ENCODE measurements around the gene SUN5. TPM values are rescaled to one million over a fixed set of nuclear protein-coding genes. Genes with fewer than 3 reads are reported as not detected.
"Not testable (repeated sequence)": the region's sequence is repeated elsewhere in the genome, so short reads cannot be mapped to it uniquely, and the experiment has no call there.

Gene SUN5
- total RNA-seq, 2 donors from 2014 or later: not detected

DNA sequence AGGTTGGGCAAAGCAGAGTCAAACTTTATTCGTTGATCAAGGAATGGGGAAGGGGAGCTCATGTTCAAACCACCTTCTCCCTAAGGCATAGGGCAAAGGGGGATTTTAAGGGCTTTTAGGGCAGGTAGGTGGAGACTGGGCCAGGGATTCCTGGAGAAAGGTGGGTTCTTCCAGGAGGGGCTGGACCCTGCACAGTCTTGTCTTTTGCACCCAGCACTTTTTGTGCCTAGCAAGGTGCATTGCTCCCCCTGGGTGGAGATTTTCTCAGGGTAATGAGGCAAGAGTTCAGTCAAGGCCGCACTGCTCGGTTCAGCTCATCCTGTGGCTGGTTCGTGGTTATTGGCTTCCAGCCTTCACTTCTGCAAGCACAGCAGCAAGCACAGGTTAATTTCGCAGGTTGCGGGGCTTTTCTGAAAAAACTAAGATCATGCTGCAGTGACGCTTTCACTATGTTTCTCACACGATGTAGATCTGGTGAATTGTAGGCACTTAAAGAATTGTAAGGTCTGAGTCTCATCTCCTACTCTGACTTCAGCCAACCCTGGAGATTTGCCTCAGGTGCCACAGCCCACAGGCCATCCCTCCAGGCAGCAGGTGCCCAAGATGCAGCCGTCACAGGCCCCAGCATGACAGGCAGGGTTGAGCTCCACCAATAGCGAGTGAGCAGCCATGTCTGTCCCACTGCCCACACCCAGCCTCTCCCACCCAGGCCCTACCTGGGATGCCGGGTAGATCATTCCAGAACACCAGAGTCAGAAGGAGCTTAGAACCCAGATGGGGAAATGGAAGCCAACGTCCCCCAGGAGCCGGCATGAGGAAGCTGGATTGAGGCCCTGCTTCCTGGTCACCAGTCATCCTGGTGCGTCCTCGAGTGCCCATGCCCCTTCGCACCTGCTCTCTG is 37.1 kb downstream of the SUN5 start:
- H3K4me1 Mint-ChIP-seq (ENCODE audit: low read depth in 2 of 2): peaks cover 20 to 26% of the 10 kb centered on the region in 2 donors
- H3K9me3 Mint-ChIP-seq: no peaks in the 10 kb centered on the region
- no peaks in the 10 kb centered on the region for H3K36me3 Mint-ChIP-seq
- H3K27ac Mint-ChIP-seq: peak overlapping the region in 1 of 2 donors; percentile 45
- H3K27me3 Mint-ChIP-seq: no peaks in the 10 kb centered on the region
- ATAC-seq: peak; percentile 38 to 45
- peak overlapping the region; percentile 13 for H3K4me3 Mint-ChIP-seq
- DNase-seq (ENCODE audit: low spot score): peak; percentile 61

DNA sequence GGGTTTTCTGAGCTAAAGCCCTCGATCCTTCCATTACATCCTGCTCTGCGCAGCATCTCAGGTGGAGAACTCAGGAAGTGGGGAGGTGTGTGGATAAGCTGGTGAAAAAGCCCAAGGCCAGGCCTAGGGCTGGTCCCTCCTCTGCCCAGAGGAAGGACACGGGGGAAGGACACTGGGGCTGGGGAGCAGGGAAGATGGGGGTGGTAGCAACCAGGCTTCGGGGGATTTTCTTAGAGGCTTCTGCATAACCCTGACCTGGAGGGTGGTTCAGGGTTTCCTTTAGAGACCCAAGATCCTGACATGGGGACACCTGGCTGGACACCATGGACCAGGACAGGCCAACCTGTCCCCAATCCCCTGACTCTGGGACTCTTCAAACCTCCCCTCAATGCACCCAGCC is 37.9 kb downstream of the SUN5 start:
- no peak for ATAC-seq
- H3K9me3 Mint-ChIP-seq: no peaks in the 10 kb centered on the region
- H3K36me3 Mint-ChIP-seq: no peaks in the 10 kb centered on the region
- H3K4me3 Mint-ChIP-seq: peak overlapping the region; percentile 13
- H3K4me1 Mint-ChIP-seq (ENCODE audit: low read depth in 2 of 2): peaks cover 20 to 26% of the 10 kb centered on the region in 2 donors
- H3K27ac Mint-ChIP-seq: peak overlapping the region in 1 of 2 donors; percentile 45
- DNase-seq (ENCODE audit: low spot score): peak; percentile 48
- H3K27me3 Mint-ChIP-seq: no peaks in the 10 kb centered on the region

DNA sequence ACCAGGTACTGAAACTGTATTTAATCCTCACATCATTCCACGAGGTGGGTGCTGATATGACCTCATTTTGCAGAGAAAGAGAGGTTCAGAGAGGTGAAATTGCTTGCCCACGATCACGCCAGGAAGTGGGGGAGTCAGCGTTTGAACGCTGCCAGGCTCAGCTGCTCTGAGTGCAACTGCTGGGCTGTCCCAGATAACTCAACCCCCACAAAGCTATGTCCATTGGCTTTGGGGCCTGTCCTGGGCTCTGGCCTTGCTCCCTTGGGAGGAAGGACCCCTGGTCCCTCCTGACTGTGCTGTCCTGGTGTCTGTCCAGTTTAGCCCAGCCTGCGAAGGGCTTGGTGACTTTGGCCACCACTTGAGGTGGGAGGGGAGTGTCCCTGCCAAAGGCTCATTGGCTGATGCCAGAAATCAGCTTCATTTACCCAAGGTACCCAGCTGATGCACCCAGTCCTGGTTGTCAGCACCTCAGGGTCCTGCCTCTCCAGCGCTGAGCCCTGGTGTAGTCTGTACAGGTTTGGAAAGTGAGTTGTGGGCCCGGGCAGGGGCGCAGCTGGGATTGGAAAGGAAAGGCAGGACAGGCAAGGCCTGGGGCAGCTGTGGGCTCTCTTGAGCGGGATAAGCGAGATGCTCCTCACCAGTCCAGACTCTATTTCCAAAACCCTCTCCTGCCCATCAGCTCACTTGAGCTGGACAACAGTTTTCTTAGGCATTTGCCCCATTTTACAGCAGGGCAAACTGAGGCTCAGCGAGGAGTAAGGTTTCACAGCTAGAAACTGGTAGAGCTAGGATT is 38.5 kb downstream of the SUN5 start:
- peaks cover 20 to 26% of the 10 kb centered on the region in 2 donors for H3K4me1 Mint-ChIP-seq (ENCODE audit: low read depth in 2 of 2)
- no peak overlapping the region for H3K4me3 Mint-ChIP-seq
- H3K36me3 Mint-ChIP-seq: no peaks in the 10 kb centered on the region
- H3K9me3 Mint-ChIP-seq: no peaks in the 10 kb centered on the region
- peak overlapping the region in 1 of 2 donors; percentile 45 for H3K27ac Mint-ChIP-seq
- H3K27me3 Mint-ChIP-seq: no peaks in the 10 kb centered on the region
- ATAC-seq: no peak
- DNase-seq (ENCODE audit: low spot score): peak; percentile 52

DNA sequence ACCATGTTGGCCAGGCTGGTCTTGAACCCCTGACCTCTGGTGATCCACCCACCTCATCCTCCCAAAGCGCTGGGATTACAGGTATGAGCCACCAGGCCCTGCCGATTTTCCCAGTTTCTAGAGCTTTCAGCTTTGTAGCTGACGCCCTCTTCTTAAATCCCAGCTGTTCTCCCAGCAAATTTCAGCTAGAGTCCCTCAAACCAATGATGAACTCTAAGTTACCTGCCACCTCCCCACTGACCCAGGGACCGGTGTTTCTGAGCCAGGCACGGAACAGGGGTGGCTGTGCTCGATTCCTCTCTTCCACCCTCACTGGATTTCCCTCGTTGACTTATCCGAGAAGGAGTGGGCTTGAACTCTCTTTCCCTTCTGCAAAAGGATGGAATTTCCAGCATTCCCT is 39.1 kb downstream of the SUN5 start:
- no peak overlapping the region for H3K27ac Mint-ChIP-seq
- no peaks in the 10 kb centered on the region for H3K27me3 Mint-ChIP-seq

DNA sequence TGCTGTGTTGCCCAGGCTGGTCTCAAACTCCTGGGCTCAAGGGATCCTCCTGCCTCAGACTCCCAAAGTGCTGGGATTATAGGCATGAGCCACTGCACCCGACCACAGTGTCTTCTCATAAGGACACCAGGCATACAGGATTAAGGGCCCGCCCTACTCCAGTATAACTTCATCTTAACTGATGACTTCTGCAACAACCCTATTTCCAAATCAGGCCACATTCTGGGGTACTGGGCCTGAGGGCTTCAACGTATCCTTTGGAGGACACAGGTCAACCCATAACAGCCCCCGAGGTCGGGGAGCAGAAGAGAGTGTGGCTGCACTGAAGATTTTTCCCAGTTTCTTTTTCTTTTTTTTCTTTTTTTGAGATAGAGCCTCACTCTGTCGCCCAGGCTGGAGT is 39.7 kb downstream of the SUN5 start:
- DNase-seq (ENCODE audit: low spot score) (no peak), ATAC-seq (no peak)
- Mint-ChIP-seq H3K36me3 (no peaks in the 10 kb centered on the region), H3K4me3 (no peak overlapping the region), H3K27ac (no peak overlapping the region), H3K27me3 (no peaks in the 10 kb centered on the region), H3K4me1 (ENCODE audit: low read depth in 2 of 2) (peaks cover 20 to 23% of the 10 kb centered on the region in 2 donors), H3K9me3 (no peaks in the 10 kb centered on the region)

More for the DNA sequence above, 39.1 kb downstream of the SUN5 start:
- ATAC-seq (no peak), DNase-seq (ENCODE audit: low spot score) (no peak)
- Mint-ChIP-seq H3K4me3 (no peak overlapping the region), H3K4me1 (ENCODE audit: low read depth in 2 of 2) (peaks cover 20 to 26% of the 10 kb centered on the region in 2 donors), H3K9me3 (no peaks in the 10 kb centered on the region), H3K36me3 (no peaks in the 10 kb centered on the region)

DNA sequence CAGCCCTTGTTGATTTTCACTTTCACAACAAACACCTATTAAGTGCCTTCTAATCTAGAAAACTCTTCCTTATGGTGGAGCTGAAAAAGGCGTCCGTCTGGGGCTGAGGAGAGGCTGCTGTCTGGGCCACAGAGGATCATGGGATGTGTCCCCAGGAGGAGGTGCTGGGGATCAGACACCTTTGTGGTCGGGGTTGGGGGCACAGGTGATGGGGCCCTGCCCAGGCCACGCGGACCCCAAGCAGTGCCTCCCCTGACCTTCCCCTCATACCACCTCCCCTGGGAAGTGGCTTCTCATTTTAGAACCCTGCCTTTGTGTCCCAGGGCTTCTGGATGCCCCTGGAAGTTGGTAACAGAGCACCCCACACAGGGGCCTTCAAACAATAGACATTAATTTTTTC is 41.1 kb downstream of the SUN5 start:
- Mint-ChIP-seq H3K4me3 (no peak overlapping the region), H3K4me1 (ENCODE audit: low read depth in 2 of 2) (peaks cover 20% of the 10 kb centered on the region in 2 donors), H3K27ac (no peak overlapping the region), H3K27me3 (no peaks in the 10 kb centered on the region), H3K36me3 (no peaks in the 10 kb centered on the region), H3K9me3 (no peaks in the 10 kb centered on the region)
- DNase-seq (ENCODE audit: low spot score) (no peak), ATAC-seq (no peak)

DNA sequence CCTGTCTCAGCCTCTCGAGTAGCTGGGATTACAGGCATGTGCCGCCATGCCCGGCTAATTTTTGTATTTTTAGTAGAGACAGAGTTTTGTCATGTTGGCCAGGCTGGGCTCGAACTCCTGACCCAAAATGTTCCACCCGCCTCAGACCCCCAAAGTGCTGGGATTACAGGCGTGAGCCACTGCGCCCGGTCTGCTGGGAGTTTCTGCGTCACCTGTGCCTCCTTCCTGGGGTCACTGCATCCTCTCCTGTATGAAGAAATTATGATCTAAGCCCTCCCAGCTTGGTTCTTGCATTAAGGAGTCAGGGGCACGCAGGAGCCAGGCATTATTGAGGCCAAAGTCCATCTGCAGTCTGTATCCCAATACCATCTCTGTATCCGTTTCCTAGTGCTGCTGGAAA is 41.6 kb downstream of the SUN5 start:
- DNase-seq (ENCODE audit: low spot score): peak; percentile 35
- H3K27me3 Mint-ChIP-seq, H3K4me3 Mint-ChIP-seq, H3K27ac Mint-ChIP-seq, ATAC-seq, H3K36me3 Mint-ChIP-seq, H3K9me3 Mint-ChIP-seq: not testable (repeated sequence)
- peaks cover 16% of the 10 kb centered on the region in 2 donors for H3K4me1 Mint-ChIP-seq (ENCODE audit: low read depth in 2 of 2)

DNA sequence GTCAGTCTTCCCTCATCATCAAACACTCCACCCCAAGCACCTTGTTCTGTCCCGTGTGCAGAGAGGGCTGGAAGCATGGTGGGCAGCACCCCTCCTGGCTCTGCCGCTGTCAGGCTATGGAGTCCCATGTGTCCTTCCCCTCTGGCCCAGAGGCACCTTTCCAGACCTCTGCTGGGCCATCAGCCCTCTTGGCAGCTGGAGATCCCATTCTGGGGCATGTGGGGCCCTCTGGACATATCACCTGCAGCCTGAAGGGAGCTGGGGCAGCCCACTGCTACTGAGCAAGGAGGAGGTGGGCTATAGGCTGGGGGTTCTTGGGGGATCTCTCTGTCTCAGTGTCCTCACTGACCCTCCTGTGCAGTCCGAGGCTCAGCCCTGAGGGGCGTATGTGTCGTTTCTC is 42.2 kb downstream of the SUN5 start:
- H3K27me3 Mint-ChIP-seq: no peaks in the 10 kb centered on the region
- H3K4me1 Mint-ChIP-seq (ENCODE audit: low read depth in 2 of 2): peaks cover 11 to 12% of the 10 kb centered on the region in 2 donors

DNA sequence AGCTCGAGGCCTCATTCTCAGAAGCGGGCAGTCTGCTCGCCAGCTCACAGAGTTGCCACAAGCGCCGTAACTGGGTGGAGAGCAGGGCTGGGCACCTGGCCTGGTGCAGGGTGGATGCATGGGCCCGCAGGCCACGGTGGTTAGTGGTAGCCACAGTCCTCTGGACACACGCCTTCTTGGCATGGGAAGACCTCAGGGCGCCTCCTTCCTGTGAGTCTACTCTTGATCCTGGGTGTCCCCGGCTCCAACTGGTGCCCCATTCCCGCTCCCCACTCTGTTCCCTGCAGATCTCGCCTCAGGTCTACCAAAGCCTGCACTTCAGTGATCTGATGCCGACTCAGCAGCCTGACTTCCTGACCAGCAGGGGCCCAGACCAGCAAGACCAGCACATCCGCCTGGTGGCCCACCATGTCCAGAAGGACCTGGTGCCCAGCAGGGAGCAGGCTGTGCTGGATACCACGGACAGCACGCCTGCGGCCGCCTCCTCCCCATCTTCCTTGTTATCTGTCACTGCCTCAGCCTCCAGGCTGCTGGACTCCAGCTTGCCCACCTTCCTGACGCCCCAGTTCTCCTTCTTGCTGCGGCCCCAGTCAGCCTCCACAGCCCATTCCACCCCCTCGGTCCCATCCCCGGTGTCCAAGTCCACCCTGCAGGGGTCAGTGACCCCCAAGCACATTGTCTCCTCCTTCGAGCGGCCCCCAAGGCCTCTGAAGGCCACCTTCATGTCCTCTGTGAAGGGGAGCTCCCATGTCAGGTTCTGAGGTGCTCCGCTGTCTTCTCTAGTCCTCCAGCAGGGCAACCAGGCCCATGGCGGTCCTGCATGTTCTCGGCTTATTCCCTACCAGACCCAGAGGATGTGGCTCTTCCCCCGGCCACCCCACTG is 43.1 kb downstream of the SUN5 start:
- no peak overlapping the region for H3K27ac Mint-ChIP-seq
- H3K4me3 Mint-ChIP-seq: no peak overlapping the region
- H3K4me1 Mint-ChIP-seq (ENCODE audit: low read depth in 2 of 2): peaks cover 4 to 5% of the 10 kb centered on the region in 2 donors
- H3K27me3 Mint-ChIP-seq: peaks cover 3 to 5% of the 10 kb centered on the region in 2 donors
- DNase-seq (ENCODE audit: low spot score): no peak
- H3K36me3 Mint-ChIP-seq: peaks cover 16% of the 10 kb centered on the region
- ATAC-seq: peak in 1 of 2 donors; percentile 17
- H3K9me3 Mint-ChIP-seq: peaks cover 4% of the 10 kb centered on the region

More for the DNA sequence above, 42.2 kb downstream of the SUN5 start:
- H3K27ac Mint-ChIP-seq: no peak overlapping the region
- H3K4me3 Mint-ChIP-seq: no peak overlapping the region
- H3K36me3 Mint-ChIP-seq: peaks cover 8% of the 10 kb centered on the region
- ATAC-seq (no peak), DNase-seq (ENCODE audit: low spot score) (no peak)
- no peaks in the 10 kb centered on the region for H3K9me3 Mint-ChIP-seq

DNA sequence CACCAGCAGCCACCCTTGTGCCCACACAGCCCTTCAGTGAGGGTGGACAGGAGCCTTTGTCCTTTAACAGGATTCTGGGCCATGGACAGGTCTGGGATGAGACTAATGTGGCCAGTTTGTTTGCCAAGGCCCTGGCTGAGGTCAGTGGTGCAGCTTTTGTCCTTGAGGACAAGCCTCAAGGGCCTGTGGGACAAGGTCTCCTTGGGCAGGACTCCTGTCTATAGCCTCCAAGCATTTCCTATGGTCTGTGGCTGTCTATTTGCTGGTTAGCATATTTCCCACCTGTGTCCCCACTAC is 44.1 kb downstream of the SUN5 start:
- H3K27ac Mint-ChIP-seq: no peak overlapping the region
- peaks cover 16% of the 10 kb centered on the region for H3K36me3 Mint-ChIP-seq
- H3K27me3 Mint-ChIP-seq: peaks cover 3 to 10% of the 10 kb centered on the region in 2 donors
- H3K4me1 Mint-ChIP-seq (ENCODE audit: low read depth in 2 of 2): peaks cover 1 to 5% of the 10 kb centered on the region in 2 donors
- DNase-seq (ENCODE audit: low spot score) (no peak), ATAC-seq (peak in 1 of 2 donors; percentile 31)
- H3K4me3 Mint-ChIP-seq: no peak overlapping the region
- peaks cover 4% of the 10 kb centered on the region for H3K9me3 Mint-ChIP-seq

DNA sequence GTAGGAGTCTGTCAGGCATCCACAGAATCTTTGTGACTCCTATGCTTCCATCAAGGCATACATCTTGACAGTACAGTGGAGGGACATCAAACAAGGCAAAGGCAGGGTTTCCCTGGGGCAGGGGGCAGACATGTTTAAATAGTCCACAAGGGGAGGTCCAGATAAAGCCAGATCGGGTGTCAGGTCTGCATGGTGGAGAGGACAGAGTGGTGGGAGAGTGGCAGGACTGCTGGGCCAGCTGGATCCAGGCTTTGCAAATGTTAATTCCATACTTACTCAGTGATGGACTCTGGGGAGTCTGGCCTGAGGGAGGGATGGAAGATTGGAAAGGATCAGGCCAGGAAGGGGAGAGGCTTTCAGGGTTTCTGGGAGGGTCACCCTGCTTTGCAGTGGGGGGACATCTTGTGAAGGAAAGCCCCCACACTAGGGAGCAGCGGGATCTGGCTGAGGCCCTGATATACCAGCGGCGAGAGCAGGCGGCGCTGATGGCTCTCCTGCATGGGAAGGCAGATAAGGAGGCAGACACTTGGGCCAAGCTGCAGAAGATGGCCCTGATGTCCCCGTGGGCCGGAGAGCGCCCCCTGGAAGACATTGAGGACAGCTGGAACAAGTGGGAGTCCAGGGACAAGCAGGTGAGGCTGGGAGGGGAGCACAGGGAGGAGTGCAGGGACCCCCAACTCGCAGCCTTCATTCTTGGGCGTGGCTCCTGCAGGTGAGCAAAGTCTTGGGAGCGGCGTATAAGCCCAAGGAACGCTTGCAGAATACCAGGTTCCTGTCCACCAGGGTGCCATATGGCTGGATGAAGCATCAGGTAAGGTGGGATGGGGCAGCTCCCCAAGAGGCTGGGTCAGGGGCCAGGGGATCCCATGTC is 44.6 kb downstream of the SUN5 start:
- Mint-ChIP-seq H3K27me3 (peaks cover 3 to 10% of the 10 kb centered on the region in 2 donors), H3K4me3 (no peak overlapping the region), H3K4me1 (ENCODE audit: low read depth in 2 of 2) (peaks cover 0 to 5% of the 10 kb centered on the region in 2 donors), H3K27ac (no peak overlapping the region), H3K9me3 (peaks cover 4% of the 10 kb centered on the region), H3K36me3 (peaks cover 16% of the 10 kb centered on the region)
- ATAC-seq (no peak), DNase-seq (ENCODE audit: low spot score) (no peak)

DNA sequence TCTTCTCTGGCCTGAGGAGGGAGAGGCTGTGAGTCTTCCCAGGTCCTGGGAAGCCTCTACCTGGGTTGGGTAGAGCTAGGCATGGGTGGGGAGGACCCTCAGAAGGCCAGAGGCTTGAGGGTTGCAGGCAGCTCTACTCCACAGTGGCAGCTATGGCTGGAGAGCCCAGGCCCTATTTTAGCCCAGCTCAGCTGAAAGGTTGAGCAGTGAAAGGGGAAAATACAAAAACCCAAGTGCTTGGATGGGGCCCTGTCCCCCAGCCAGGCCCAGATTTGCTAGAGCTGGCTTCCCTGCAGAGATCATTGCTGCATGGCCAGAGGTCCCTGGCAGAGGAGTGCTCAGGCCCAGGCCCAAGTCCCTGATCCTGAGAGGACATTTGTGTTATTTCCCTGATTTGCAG is 45.7 kb downstream of the SUN5 start:
- Mint-ChIP-seq H3K9me3 (peaks cover 4% of the 10 kb centered on the region), H3K36me3 (peaks cover 16% of the 10 kb centered on the region), H3K27me3 (peaks cover 3 to 11% of the 10 kb centered on the region in 2 donors), H3K4me1 (ENCODE audit: low read depth in 2 of 2) (no peaks in the 10 kb centered on the region), H3K27ac (no peak overlapping the region), H3K4me3 (no peak overlapping the region)
- no peak for ATAC-seq
- no peak for DNase-seq (ENCODE audit: low spot score)

DNA sequence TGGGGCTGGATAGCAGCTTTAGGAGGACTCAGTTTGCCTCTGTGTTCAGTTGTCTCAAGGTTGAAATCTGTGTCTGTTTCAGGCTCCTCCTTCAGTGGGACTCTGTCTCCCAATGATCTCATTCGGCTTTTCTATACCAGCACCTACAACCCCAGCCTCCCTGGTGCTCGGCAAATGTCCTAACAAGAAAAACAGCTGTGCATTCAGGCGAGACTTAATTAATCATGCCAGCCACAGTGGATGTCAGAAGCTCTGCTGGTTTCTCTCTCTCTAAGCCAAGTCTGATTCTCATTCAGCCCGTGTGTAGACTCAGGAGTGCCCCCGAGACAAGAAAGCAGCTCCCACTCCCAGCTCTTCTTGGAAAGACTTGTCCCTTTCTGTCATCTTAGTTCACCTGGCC is 46.8 kb downstream of the SUN5 start:
- peaks cover 16% of the 10 kb centered on the region for H3K36me3 Mint-ChIP-seq
- no peak for DNase-seq (ENCODE audit: low spot score)
- H3K4me1 Mint-ChIP-seq (ENCODE audit: low read depth in 2 of 2): no peaks in the 10 kb centered on the region
- H3K27me3 Mint-ChIP-seq: peaks cover 4 to 16% of the 10 kb centered on the region in 2 donors
- H3K4me3 Mint-ChIP-seq: no peak overlapping the region
- peaks cover 4% of the 10 kb centered on the region for H3K9me3 Mint-ChIP-seq
- H3K27ac Mint-ChIP-seq: no peak overlapping the region
- no peak for ATAC-seq
